Mesothelial cell of epicardium (in vitro differentiated cells): ENCODE measurements around the gene MRFAP1. TPM values are rescaled to one million over a fixed set of nuclear protein-coding genes. Genes with fewer than 3 reads are reported as not detected.

Experiments used
- DNase-seq, 2 experiments: peaks; one replicate each; pipeline ENCODE4 v3.0.0; 2021; ENCODE audit warnings: low spot score in 2 of 2; ENCODE audit not compliant: unreplicated experiment in 2 of 2
- H3K27ac Mint-ChIP-seq: 2 replicates; pipeline ENCODE4 v1.8.0; 2021; ENCODE audit warnings: mixed read lengths
- H3K27me3 Mint-ChIP-seq: 2 replicates; pipeline ENCODE4 v1.8.0; 2021; ENCODE audit warnings: low read depth, mixed read lengths
- H3K36me3 Mint-ChIP-seq: 2 replicates; pipeline ENCODE4 v1.8.0; 2021; ENCODE audit warnings: mixed read lengths
- H3K4me1 Mint-ChIP-seq: 2 replicates; pipeline ENCODE4 v1.8.0; 2021; ENCODE audit warnings: mixed read lengths
- H3K4me3 Mint-ChIP-seq: 2 replicates; pipeline ENCODE4 v1.8.0; 2021; ENCODE audit warnings: mild to moderate bottlenecking, moderate library complexity, mixed read lengths
- H3K9me3 Mint-ChIP-seq: 2 replicates; pipeline ENCODE4 v1.8.0; 2021; ENCODE audit warnings: mixed read lengths
- CTCF ChIP-seq: fragments of 200-600 bp; sonication (generic); IDR thresholded peaks from one replicate; pipeline ENCODE4 v1.5.0; 2021; ENCODE audit warnings: antibody characterized with exemption; ENCODE audit not compliant: unreplicated experiment
- total RNA-seq: library from RNA; stranded (reverse); gene quantifications from 3 replicates; pipeline ENCODE4 v1.2.1, GENCODE V29; 2021

Gene MRFAP1
- total RNA-seq, 1 donor from 2014 or later: 242 TPM

GRCh38 chr4:6658597-6659075, 18.2 kb downstream of the MRFAP1 start:
- Mint-ChIP-seq H3K4me3 (peak overlapping the region; percentile 51), H3K27me3 (peaks cover 19% of the 10 kb centered on the region), H3K36me3 (no peaks in the 10 kb centered on the region), H3K9me3 (peaks cover 4% of the 10 kb centered on the region), H3K27ac (no peak overlapping the region), H3K4me1 (no peaks in the 10 kb centered on the region)
- no peak for TF ChIP-seq CTCF
- DNase-seq: peak in 1 of 2 experiments; percentile 66

GRCh38 chr4:6659897-6660296, 19.4 kb downstream of the MRFAP1 start:
- peaks cover 19% of the 10 kb centered on the region for H3K27me3 Mint-ChIP-seq
- H3K27ac Mint-ChIP-seq: no peak overlapping the region
- H3K4me1 Mint-ChIP-seq: no peaks in the 10 kb centered on the region
- no peak for DNase-seq
- H3K4me3 Mint-ChIP-seq: no peak overlapping the region
- TF ChIP-seq CTCF: no peak
- H3K9me3 Mint-ChIP-seq: no peaks in the 10 kb centered on the region
- H3K36me3 Mint-ChIP-seq: no peaks in the 10 kb centered on the region

- Mint-ChIP-seq H3K9me3 (no peaks in the 10 kb centered on the region), H3K4me1 (no peaks in the 10 kb centered on the region), H3K27ac (no peak overlapping the region), H3K36me3 (no peaks in the 10 kb centered on the region), H3K4me3 (no peak overlapping the region), H3K27me3 (peaks cover 19% of the 10 kb centered on the region)
- no peak for DNase-seq
- no peak for TF ChIP-seq CTCF
Measured at GRCh38 chr4:6660430-6660829, 19.9 kb downstream of the MRFAP1 start.

GRCh38 chr4:6662591-6662990, 22.1 kb downstream of the MRFAP1 start:
- Mint-ChIP-seq H3K27ac (no peak overlapping the region), H3K9me3 (no peaks in the 10 kb centered on the region), H3K4me1 (no peaks in the 10 kb centered on the region), H3K27me3 (peaks cover 19% of the 10 kb centered on the region), H3K4me3 (no peak overlapping the region), H3K36me3 (no peaks in the 10 kb centered on the region)
- TF ChIP-seq CTCF: no peak
- DNase-seq: no peak

- H3K27ac Mint-ChIP-seq: no peak overlapping the region
- peaks cover 19% of the 10 kb centered on the region for H3K27me3 Mint-ChIP-seq
- no peaks in the 10 kb centered on the region for H3K9me3 Mint-ChIP-seq
- no peak for DNase-seq
- no peak overlapping the region for H3K4me3 Mint-ChIP-seq
- no peaks in the 10 kb centered on the region for H3K4me1 Mint-ChIP-seq
- peaks cover 6% of the 10 kb centered on the region for H3K36me3 Mint-ChIP-seq
- TF ChIP-seq CTCF: no peak
Measured at GRCh38 chr4:6663596-6664393, 23.3 kb downstream of the MRFAP1 start.
